Middle frontal gyrus (tissue), 1 donor: ENCODE data around the gene PAK1.

ENCODE experiments used
- DNase-seq: peaks from one replicate; pipeline ENCODE4 v3.0.0-alpha.2; 2015; ENCODE audit warnings: low spot score; ENCODE audit errors: extremely low spot score

PAK1 gene

DNA sequence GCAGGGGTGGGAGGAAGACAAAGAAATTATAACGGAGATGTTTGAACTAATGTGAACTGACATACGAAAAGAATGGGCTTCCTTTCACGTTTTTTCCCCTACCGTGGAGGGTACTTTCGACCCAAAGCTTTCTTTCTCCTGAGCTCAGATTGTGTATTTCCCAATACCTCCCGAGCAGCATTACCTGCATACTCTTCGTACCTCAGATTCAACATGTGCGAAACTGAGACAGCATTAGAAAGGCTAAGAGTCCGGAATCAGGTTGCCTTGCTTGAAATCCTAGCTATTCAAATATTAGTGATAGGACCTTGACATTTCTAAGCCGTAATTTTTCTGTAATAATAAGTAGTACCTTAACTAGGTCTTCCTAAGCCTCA is 778 bp upstream of the PAK1 start:
- DNase-seq, result no peak

DNA sequence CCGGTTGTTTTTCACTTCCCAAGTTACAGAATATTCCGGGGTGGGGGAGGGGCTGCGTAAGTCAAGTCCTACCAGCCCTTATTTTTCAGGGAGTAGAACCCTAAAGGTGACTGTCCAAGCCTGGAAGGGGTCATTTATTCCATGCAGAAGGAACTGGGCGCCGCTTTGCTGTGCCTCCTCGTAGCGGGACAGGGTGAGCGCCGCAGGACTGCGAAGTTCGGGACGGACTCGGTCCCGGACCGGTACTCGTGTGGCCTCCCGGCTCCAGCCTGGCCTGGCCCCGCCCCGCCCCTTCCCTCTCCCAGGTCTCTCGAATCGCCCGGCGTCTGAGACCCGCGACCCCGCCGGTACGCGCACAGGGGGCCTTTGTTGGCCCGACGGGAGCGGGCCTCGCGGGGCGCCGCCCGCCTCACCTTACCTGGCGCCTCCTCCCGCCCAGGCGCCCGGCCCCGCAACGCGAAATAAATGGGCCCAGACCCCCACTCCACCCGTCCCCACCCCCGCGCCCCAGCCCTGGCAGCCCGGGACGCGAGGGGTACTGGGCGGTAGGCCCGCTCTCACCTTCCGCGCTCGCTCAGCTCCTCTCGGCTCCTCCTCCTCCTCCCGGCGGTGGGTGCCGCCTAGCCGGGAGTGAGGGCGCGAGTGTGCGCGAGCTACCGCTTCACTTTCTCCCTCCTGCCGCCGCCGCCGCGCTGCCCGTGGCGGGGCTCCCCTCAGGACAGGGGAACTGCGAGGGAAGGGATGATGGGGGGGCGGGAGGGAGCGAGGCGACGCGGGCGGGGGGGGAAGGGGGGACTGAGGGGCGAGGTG is 698 bp downstream of the PAK1 start:
- no peak for DNase-seq

DNA sequence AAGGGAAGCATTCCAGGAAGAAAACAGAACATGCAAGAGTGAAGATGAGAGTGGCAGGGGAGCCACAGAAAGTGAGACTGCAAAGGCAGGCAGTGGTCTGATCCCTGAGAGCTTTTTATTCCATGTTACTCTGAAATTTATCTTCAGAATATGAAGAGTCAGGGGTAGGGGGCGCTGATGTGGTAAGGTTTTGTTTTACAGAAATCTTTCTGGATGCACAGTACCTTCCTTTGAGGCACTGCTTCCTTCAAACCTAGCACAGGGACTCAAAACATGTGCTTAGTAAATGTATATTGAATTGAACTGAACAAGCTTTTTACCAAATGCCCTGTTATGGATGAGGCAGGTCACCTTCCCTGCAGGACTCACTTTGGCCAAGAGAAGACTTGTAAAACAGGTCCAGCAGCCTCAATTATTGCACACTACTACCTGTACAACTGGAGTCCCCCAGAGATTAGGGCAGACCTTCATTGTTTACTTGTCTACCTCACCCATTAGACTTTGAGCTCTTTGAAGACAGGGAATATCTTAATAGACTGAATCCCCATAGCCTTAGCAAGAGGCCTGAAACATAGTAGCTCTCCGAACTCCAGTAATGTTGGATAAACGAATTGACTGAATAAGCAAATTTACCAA is 2.2 kb downstream of the PAK1 start:
- DNase-seq, result no peak

DNA sequence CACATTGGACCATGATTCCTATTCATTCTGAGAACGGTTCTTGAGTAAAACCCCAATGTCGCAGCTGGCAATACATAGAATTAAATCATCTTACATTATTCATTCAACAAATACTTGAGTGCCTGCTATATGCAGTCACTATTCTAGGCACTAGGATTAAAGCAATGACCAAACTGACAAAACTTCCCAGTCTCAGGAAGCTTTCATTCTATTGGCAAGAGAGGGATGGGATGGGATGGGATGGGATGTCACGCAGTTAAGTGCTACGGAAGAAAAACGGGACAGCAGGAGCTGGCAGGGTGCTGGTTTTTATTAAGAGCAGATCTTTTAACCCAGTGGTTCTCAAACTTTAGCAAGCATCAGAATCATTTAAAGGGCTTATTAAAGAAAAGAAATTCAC is 2.9 kb downstream of the PAK1 start:
- no peak for DNase-seq

DNA sequence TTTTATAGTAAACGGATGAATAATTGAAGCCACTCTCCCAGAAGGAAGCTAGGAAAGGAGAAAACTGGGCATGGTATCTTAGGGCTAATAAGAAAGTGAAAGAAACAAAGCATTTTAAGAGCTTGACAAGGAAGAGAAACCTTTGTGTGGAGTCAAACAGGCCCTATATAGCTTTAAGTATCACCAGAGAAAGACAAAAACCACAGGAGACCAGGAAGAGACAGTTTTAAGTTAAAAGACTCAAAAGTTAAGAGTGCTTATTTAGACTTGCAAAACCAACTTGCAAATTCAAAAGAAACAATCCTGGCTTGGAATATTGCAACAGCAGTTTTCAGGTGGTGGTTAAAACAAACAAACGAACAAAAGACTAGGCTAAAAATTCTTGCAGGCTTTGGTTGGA is 3.4 kb downstream of the PAK1 start:
- no peak for DNase-seq

DNA sequence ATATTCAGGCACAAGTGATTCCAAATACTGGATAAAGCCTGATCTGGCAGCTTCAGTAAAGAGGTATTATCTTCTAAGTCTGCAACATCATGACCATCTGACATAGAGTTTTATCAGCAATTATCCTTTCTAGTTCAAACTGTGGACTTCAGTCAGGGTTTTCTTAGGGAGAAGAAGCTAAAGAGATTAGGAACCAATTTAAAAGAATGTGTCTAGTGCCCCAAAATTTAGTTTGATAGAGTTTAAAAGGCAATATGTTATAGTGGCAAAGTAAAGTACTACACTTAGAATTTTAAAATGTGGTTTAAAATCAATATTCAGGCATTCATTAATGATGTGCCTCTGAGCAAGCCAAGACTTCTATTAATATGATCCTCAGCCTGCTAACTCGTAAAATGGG is 5.4 kb downstream of the PAK1 start:
- DNase-seq, result no peak

DNA sequence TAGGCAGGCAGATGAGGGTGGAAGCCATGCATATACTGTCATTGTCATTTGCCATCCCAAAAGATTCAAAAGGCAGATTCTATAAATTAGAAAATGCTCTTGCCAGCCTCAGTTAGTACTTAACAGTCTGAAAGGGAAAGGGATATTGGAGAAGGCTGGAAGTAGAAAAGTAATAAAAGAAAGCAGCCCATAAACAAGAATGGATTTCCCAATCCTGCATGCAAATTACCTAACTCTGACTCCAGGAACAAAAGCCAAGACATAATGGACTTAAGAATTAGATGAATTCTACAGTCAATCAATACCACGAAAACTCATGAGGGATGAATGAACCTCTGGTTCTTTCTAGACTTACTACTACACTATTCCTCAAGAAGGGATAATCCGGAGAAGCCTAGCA is 5.9 kb downstream of the PAK1 start:
- no peak for DNase-seq

DNA sequence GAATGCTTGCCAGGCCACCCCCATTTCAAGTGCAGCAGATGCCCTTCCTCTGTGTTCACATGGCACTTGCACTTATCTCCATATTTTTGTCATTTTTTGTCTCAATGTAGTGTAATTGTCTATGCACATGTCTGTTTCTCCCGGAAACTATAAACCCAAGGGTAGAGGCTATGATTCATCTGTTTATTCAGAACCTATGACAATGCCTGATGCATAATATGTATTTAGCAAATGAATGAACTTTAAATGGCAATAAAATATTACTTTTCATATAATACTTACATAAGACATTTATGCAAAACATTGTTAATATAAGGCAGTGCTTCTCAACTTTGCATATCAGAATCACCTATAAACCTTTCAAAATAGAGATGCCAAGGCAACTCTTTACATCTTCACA is 6.7 kb downstream of the PAK1 start:
- no peak for DNase-seq

DNA sequence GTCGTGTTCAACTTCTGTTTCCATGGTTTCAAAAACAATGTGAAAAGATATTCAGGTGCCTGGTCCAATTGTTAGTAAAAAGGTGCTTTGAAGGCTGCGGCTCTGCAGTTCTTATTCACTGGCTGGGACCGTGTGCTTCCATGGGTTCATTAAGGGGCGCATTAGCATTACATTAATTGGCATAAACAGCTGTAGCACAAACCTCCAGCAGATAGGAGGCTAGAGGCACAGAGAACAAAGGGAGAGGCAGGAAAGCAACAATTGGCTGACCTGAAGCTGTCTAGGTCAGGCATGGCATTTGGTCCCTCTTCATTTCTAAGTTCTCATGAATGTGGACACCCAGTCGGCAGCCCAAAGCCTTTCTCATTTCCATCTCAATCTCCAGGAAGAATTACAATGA is 16.6 kb downstream of the PAK1 start:
- DNase-seq, result no peak

DNA sequence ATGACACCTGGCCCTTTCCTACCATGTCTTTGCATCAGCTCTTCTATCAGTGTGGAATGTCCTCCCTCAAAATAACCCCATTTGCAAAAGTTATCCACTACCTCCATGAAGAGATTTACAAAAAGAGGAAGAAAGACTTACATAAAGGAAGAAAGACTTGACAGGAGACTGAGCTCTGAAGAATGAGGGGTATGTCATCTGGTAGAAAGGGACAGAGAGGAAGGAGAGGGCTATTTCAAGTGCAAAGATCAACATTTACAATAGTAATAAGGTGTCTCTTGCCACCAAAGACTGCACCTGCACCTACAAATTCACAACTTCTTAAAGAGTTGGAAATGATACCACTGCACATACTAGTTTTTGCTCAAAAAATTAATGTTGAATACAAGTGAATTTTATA is 18.2 kb downstream of the PAK1 start:
- DNase-seq, result no peak

DNA sequence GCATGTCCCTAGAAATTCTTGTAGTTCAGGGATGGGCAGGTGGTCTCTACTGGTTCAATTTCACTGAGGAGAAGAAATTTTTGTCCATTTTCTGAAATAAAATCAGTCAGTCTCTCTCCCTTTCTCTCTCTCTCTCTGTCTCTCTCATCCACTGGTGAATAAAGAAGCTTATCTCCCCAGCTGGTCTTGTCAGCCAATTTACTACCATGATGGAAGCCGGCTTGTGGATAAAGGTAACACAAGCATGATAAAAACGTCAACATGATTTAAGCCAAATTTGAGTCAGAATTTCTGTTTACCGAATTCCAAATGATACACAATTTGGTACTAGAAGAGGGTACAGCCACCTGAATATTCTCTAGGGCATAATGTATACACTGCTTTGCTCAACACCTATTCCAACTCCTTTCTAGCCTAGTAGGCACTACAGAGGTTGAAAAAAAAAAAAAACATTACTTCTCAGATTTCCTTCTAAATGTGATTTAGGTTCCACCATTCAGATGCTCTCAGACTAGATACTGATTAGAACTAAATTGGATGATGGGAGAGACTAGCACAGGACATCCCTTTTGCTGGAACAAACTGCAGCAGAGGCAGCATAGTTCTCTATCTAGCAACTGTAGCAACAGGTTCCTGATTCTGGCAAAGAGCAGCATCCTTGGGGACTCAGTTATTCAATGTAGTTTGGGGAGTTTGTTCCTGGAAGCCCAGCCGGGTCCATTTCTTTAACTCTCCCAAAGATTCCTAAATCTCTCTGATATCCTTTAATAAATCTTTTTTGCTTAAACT is 18.8 kb downstream of the PAK1 start:
- DNase-seq, result no peak

DNA sequence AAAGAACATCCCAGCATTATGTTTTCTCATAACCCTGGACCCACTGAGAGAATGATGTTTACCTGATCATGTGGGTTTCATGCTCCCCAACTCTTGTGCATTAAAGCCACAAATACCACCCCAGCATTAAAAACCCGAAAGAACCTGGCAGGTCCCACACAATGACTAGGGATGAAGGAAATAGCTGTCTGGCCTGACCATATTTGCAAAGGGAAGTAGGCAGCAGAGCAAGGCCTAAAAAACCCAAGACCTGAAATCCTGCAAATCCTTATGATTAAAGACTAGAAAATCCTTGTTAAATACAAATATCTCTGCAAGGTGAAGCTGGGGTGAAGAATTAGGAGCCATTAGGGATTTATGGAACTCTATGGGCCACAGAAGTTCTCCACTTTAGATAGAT is 23.7 kb downstream of the PAK1 start:
- no peak for DNase-seq

DNA sequence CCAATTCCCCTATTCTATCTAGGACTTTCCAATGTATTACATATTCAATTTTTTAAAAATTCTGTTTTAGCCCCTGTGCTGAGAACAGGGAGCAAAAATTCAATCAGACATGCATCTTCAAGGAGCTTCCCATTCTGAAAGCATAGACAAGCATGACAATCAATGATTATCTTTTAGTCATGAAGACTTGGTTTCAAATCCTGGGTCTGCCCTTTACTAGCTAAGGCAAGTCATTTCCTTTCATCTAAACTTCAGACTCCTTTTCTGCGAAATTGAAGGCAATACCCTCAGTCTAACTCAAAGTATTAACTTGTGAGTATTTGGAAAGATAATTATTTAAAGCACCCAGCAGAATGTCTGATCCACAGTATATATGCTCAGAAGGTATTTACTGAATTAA is 24.1 kb downstream of the PAK1 start:
- no peak for DNase-seq

DNA sequence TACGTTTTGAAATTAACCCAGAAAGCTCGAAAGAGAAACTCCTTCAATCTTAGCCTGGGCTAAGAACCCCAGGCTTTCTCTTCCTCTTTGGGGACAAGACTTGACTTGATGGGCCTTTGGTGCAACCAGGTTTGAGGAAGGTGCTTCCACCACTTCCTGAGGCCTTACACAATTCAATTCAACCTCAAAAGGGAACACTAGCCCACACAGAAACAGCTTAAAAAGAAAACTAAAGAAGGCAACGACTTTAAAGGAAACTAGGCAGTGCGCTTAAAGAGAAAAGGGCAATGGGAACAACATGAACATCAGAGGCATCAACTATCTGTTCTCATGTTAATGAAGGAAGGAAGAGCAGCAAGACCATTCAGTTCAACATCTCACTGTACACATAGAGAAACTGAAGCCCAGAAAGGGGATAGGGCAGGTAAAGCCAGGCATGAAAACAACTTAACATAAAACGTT is 24.8 kb downstream of the PAK1 start:
- DNase-seq, result no peak

DNA sequence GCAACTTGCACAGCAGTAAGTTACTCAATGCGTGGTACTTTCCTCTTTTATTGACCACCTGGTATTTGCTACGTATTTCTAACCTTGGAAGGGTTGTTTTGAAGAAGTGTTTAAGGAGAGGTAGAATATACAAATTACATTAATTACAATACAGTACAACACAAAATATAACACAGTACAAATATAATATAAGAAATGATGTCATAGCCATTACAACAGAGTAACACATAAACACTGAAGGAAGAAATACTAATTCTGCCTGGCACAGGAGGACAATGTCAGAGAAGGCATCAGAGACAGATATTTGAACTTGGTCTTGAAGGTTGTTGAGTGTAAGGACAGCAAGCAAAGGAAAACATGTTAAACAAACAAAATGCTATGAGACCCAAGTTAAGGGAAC is 25.6 kb downstream of the PAK1 start:
- no peak for DNase-seq

DNA sequence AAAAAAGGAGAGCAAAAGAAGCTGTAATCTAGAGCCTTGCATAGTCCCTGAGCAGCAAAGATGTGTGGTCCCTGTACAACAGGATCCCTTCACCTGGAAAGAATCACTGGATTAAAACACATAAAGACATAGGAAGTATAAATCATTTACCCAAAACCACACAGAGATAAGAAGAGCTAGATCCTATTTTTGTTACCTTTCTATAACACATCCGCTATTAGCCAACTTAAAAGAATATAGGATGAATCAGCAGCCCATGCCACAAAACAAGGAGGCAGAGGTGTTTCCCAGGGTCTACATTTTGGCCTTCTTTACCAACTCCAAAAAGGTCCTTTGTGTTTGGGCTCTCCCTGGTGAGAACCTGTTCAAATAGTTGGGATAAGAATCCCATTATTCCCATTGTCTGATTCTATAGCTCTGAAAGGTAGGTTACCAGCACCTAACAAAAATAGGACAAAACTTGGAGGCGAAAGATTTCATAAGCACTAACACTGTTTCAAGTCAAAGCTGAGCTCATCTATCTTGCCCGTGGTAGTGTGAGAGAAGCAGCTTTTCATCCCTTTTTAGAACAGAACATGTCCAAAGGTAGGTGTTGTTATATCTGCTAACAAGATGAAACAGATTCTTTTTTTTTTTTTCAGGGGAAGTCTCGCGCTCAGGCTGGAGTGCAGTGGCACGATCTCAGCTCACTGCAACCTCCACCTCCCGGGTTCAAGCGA is 26.8 kb downstream of the PAK1 start:
- DNase-seq, result no peak

DNA sequence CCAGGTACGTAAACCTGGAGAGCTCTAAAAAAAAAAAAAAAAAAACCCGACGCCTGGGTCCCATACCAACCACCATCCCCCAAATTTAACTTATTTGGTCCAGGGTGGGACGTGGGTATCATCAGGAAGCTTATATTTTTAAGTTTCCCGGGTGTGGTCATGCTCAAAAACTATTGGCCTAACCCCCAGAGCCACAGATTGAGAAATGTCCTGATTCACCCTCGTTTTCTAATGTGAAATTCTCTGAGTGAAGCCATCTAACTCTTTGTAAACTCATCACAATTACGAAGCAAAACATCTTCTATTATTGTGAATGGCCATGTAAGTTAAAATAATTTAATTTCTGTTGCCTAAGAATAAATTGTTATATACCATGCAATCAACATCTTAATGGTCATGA is 29.6 kb downstream of the PAK1 start:
- no peak for DNase-seq

DNA sequence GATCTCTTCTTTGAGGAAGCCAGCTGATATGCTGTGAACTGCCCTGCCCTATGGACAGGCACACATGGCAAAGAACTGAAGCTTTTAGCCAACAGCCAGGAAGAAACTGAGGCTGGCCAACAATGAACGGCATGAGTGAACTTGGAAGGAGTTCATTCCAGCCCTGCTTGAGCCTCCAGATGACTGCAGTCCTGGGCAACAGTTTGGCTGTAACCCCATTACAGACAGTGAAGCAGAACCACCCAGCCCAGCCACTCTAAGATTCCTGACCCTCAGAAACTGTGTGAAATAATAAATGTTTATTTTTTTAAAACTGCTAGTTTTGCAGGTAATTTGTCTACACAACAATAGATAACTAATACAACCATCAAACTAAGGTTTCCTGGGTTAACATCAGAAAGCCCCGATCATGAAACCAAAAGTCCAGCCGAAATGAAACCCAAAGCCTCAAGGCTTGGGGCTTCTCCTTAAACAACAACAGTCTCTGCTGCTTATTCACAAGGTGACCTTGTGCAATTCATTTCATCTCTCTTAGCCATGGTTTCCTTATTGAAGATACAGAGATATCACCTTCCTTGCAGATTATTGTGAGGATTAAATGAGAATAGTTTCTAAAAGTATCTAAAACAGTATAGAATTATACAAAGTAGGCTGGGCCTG is 31.4 kb downstream of the PAK1 start:
- DNase-seq, result no peak

DNA sequence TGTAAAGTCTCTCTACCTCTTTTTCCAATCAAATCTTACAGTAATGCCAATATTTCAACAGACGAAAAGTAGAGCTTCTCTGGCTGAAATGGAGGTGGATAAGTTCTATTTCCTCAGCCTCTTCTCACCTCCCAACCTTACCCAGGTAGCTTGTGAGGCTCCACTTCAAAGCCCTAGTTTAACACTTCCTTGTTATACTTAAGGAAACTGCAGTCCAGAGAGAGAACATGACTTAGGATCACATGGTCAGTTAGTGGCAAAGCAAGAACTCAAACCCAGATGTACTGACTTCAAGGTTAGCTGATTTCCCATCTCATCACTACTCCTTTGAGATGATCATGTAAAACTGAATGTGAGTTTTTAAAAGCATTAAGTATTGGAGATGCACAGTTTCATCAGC is 32.5 kb downstream of the PAK1 start:
- DNase-seq, result no peak

DNA sequence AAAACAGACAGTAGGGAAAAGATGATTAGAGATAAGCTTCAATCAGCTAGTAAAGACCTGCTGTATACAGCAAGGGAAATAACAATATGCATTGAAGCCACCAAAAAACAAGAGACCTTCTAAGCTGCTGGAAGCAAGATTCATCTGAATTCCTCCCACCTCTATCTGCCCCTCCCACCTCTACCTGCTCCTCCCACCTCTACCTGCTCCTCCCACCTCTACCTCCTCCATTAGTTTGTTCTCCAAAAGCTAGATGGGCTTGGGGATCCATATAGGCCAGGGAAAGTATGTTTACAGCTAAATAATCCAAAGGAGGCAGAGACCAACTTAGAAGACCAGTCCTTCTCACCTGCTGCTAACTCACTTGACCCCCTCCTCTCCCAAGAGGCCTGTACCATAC is 33.2 kb downstream of the PAK1 start:
- no peak for DNase-seq

DNA sequence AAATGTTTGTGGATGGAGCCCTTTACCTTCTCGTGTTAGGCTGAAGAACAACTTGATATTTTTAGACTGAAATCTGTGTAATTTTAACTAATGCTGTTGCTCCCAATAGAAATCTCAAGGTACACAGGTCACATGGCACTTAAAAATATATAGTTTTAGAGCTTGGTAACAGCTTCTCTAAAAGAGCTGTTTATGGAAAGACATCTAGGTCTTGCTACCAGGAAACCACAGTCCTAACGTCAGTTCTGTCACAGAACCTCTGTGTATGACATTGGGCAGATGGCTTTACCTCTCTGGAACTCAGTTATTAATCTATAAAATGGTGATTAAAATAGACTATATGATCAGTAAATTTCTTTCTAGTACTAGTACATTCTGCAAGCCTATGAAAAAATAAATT is 35.4 kb downstream of the PAK1 start:
- DNase-seq, result no peak
